Fibroblast of villous mesenchyme (primary cell): ENCODE data around the gene LDHAL6B. TPM values are rescaled to one million over a fixed set of nuclear protein-coding genes. Genes with fewer than 3 reads are reported as not detected.
A peak's percentile ranks its signal among the peaks of the same experiment; 100 is the strongest.

Source experiments
- DNase-seq: peaks from one replicate; pipeline ENCODE4 v3.0.0-alpha.2; 2010; ENCODE audit warnings: low read depth
- H3K4me3 ChIP-seq: 2 replicates; pipeline ENCODE4 v1.5.1; 2011; ENCODE audit warnings: low read depth, mild to moderate bottlenecking, low read length
- CTCF ChIP-seq: IDR thresholded peaks from 2 replicates; pipeline ENCODE4 v1.5.1; 2012; ENCODE audit warnings: low read depth, mild to moderate bottlenecking, low read length; ENCODE audit not compliant: insufficient read depth
- small RNA-seq: library from RNA; depleted of rRNA; stranded (forward); fragments of <200 nt; gene quantifications from one replicate; pipeline ENCODE3, GENCODE V24; 2012
- total RNA-seq: library from RNA; depleted of rRNA; stranded (reverse); fragments of >200 nt; gene quantifications from 2 replicates; pipeline ENCODE4 v1.2.3, GENCODE V29; 2012

The LDHAL6B gene
- total RNA-seq, 1 donor, result not detected

GRCh38 chr15:59257140-59257539, 50.5 kb downstream of the LDHAL6B start:
- no peak for TF ChIP-seq CTCF
- DNase-seq, result no peak

More at GRCh38 chr15:59257140-59257539, 50.5 kb downstream of the LDHAL6B start:
- no peak overlapping the region for H3K4me3 ChIP-seq

Small RNA genes within 50 kb of the gene (small RNA-seq; reads per million reads assigned to genes)
- gene MIR2116 (4.6 reads per million, percentile 80 among the genes with 10 or more reads in this experiment), gene RNU4-80P (not detected)

Other genes with a start within 250 kb of the LDHAL6B start
- gene RNF111, start 219.2 kb upstream of the LDHAL6B start, total RNA-seq, result 24.5 and 35.0 TPM in 2 replicates
- 19.6 and 27.2 TPM in 2 replicates for gene CCNB2, start 101.7 kb upstream of the LDHAL6B start, total RNA-seq
- 107 and 123 TPM in 2 replicates for gene MYO1E, start 166.0 kb downstream of the LDHAL6B start, total RNA-seq
- gene FAM81A, start 231.3 kb downstream of the LDHAL6B start, total RNA-seq, result under 0.01 TPM in 2 replicates